ENCODE measurements around the gene IL1RAPL1. TPM values are rescaled to one million over a fixed set of nuclear protein-coding genes. Genes with fewer than 3 reads are reported as not detected.

Gene IL1RAPL1
- total and polyA plus RNA-seq, 2 donors (not counting 3 experiments of a cell fraction or from before 2014, with no cell fraction given), result 0.79 to 1.3 TPM

DNA sequence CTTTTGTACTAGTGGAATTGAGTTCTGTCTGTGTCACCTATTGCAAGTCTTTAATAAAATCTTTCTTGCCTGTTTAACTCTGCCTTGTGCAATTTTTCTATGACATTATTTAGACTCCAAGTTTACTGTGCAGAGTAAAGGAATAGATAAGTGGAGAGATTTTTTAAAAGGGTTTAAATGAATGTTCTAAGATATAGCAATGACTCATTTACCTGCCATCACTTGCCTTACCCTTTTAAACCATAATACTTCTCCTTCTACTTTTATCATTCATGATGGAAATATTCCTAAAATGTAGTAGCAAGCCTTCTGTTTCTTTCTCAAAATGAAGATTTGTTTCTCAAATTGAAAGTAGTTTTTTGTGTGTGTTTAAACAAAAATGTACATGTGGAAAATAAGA is 845.3 kb downstream of the IL1RAPL1 start:
- Histone ChIP-seq H2AFZ (ENCODE audit: low read depth, low read length) (no peak overlapping the region), H3K9me3 (replicated peaks; ENCODE audit: control insufficient read depth, insufficient read depth, low read length) (no peaks in the 10 kb centered on the region), H3K36me3 (ENCODE audit: control insufficient read depth in 2 of 2, extremely low read depth in 1 of 2, insufficient read depth in 2 of 2, low read length in 2 of 2) (no peaks in the 10 kb centered on the region), H3K27ac (ENCODE audit: insufficient read depth, low read depth, low read length) (no peak overlapping the region), H3K79me2 (ENCODE audit: control insufficient read depth, insufficient read depth, low read length) (no peaks in the 10 kb centered on the region), H3K27me3 (ENCODE audit: control insufficient read depth in 2 of 2, insufficient read depth in 2 of 2, low read length in 2 of 2) (no peaks in the 10 kb centered on the region), H3K9me1 (replicated peaks; ENCODE audit: control insufficient read depth, extremely low read depth, insufficient read depth, low read length) (no peaks in the 10 kb centered on the region), H3K9ac (replicated peaks; ENCODE audit: extremely low read depth, insufficient read depth, low read length) (no peak overlapping the region), H3K4me2 (ENCODE audit: insufficient read depth, low read length) (no peak overlapping the region), H3K4me3 (replicated peaks in 1 of 3; ENCODE audit: insufficient read depth in 1 of 3, low read depth in 1 of 3, low read length in 3 of 3) (no peak overlapping the region), H4K20me1 (replicated peaks; ENCODE audit: control insufficient read depth, extremely low read depth, insufficient read depth, low read length) (no peaks in the 10 kb centered on the region), H3K4me1 (ENCODE audit: control insufficient read depth, extremely low read depth, insufficient read depth, low read length) (no peaks in the 10 kb centered on the region)
- no peak for TF ChIP-seq GATA2 (IDR thresholded peaks at IDR 0.05; ENCODE audit: insufficient read depth, insufficient read length, low read depth, low read length)
- no peak for TF ChIP-seq FOS (IDR thresholded peaks at IDR 0.05; ENCODE audit: borderline replicate concordance, insufficient read depth, low read length)
- no peak for TF ChIP-seq MYC (IDR thresholded peaks at IDR 0.05; ENCODE audit: low read depth, low read length)
- TF ChIP-seq EZH2 (IDR thresholded peaks at IDR 0.05; ENCODE audit: borderline replicate concordance, low read depth, low read length, severe bottlenecking), result no peak
- TF ChIP-seq POLR2A (IDR thresholded peaks at IDR 0.05; ENCODE audit: low read depth, low read length), result no peak
- TF ChIP-seq, protein P1, sequence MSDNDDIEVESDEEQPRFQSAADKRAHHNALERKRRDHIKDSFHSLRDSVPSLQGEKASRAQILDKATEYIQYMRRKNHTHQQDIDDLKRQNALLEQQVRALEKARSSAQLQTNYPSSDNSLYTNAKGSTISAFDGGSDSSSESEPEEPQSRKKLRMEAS (IDR thresholded peaks at IDR 0.05; ENCODE audit: insufficient read depth, insufficient read length), result no peak
- no peak for TF ChIP-seq JUN (IDR thresholded peaks at IDR 0.05; ENCODE audit: borderline replicate concordance, insufficient read depth, insufficient read length, low read depth)
- TF ChIP-seq, protein P2, sequence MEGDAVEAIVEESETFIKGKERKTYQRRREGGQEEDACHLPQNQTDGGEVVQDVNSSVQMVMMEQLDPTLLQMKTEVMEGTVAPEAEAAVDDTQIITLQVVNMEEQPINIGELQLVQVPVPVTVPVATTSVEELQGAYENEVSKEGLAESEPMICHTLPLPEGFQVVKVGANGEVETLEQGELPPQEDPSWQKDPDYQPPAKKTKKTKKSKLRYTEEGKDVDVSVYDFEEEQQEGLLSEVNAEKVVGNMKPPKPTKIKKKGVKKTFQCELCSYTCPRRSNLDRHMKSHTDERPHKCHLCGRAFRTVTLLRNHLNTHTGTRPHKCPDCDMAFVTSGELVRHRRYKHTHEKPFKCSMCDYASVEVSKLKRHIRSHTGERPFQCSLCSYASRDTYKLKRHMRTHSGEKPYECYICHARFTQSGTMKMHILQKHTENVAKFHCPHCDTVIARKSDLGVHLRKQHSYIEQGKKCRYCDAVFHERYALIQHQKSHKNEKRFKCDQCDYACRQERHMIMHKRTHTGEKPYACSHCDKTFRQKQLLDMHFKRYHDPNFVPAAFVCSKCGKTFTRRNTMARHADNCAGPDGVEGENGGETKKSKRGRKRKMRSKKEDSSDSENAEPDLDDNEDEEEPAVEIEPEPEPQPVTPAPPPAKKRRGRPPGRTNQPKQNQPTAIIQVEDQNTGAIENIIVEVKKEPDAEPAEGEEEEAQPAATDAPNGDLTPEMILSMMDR (IDR thresholded peaks at IDR 0.05; ENCODE audit: extremely low read depth in 1 of 2, insufficient read depth in 1 of 2, low read depth in 1 of 2, low read length in 2 of 2), result no peak
- no peak for TF ChIP-seq POLR2AphosphoS5 (IDR thresholded peaks at IDR 0.05; ENCODE audit: insufficient read depth, low read depth, low read length)
- dilution Hi-C loops (cut with MboI; ENCODE audit: extremely low pct_ligation_motif_present, low sequenced_read_pairs) (no loop called here), intact Hi-C loops (cut with micrococcal nuclease) (no loop called here)
- no TSS peak for BruUV-seq (replicated peaks)
- DNase-seq (ENCODE audit: low read depth, low spot score) (no peak), FAIRE-seq (peak; percentile 43)
- POLR2A ChIA-PET, result no interaction called here
- CTCF ChIA-PET, result no interaction called here

Measured in endothelial cell of umbilical vein (primary cell).